HG03064 (cell line): Measurements from ENCODE around the gene DNAAF8.

ENCODE experiments used
- ATAC-seq: cut with Tn5 transposase; IDR thresholded peaks from one replicate; pipeline ENCODE4 v1.9.1; 2021; ENCODE audit warnings: low read depth; ENCODE audit not compliant: unreplicated experiment

DNAAF8 gene

DNA sequence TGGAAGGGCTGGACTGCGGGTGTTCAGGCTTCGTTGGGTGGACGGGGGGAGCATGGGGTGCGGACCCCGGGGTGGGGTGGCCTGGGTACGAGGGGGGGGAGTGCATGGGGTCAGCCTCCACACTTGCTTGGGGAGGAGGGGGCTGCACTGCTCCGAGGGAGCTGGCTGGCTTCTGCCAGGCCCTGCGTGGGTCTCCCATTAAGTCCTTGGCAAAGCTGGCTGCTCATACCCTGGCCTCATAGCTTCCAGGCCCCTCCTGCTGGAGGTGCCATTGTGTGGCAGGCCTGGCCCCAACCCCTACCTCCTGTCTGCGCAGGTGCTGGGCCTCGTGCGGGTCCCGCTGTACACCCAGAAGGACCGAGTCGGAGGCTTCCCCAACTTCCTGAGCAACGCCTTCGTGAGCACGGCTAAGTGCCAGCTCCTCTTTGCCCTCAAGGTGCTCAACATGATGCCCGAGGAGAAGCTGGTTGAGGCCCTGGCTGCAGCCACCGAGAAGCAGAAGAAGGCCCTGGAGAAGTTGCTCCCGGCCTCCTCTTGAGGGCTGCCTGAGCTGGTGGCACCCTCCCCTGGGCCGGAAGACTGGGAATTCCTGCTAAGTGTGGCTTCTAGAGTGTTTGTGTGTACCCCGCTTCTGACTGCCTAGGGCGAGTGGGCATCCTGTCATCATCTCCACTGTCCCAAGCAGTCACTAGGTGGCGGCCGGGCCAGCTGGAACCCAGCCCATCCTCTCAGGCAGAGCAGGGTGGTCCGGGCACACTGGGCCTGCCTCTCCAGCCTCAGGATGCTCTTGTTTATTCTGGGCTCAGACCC is 39.5 kb upstream of the DNAAF8 start:
- ATAC-seq: no peak

DNA sequence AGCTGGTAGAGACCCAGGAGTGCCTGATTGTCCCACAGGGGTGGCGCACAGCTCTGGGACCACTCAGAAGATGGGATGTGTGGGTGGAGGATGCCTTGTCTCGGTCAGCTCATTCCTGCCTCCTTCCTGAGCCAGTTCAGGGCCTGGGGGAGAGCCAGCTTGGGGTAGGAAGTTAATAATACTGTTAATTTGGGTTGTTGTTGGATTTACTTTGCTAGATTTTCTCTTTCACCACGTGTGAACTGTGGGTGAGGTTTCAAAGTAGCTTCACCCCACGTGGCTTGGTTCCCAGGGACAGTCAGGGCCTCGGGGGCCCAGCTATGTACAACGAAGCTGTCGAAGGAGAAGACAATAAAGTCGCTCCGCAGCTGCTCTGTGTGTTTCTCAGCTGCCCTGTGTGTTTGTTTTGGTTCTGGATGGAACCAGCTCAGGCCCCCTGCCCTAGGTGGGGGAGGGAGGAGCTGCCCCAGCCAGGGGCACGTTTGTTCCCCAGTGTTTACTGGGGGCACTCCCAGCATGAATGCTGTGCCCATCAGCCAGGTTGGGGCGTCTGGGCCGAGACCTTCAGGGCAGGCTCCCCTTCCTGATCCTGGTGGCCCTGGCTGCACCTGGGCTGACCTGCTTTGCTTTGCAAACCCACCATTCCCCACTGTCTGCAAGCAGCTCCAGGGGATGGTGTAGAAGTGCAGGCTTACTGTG is 38.7 kb upstream of the DNAAF8 start:
- ATAC-seq: no peak

- no peak for ATAC-seq
These were observed 38.0 kb upstream of the DNAAF8 start for GRCh38 chr16:4696172-4696904.

DNA sequence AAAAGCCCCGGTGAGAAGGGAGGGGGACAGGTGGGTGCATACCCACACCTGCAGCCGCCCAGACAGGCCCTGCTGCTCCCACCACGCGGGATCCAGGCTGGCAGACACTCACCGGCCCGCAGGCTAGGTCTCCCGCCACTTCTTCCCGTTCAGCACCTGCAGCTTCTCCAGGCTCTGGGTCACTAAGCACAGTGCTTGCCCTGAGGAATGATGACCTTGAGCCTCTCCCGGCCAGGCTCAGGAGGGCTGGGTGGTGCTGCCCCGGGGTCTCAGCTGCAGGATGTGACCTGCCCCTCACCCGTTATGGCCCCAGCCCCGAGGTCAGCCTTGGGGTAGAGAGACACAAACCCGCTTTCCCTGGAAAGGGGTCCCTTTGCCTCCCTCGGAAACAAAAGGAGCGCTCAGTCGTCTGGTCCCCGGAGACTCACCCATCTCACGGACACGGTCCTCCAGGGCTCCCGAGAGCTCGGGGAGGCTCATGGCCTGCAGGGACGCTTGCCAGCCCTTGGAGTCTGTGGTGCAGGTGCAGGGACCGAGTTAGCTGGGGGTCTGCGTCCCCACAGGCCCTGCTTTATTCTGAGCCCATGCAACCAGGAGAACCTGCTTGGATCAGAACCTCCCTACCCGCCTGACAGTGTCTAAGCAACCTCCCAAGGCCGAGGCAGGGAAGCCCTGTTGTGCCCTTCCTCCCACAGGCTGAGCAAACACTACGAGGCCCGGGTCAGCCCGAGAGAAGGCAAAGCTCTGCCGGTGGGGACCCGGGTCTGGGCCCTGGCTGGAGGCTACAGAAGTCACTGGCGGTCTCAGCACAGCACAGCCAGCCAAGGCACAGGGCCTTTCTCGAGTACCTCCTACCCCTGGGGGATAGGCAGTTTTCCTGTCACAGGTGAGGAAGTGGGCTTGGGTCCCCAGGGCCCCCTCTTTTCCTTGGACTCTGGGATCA is 37.2 kb upstream of the DNAAF8 start:
- ATAC-seq: no peak

- ATAC-seq: no peak
These were observed 36.5 kb upstream of the DNAAF8 start for GRCh38 chr16:4697848-4698291.

DNA sequence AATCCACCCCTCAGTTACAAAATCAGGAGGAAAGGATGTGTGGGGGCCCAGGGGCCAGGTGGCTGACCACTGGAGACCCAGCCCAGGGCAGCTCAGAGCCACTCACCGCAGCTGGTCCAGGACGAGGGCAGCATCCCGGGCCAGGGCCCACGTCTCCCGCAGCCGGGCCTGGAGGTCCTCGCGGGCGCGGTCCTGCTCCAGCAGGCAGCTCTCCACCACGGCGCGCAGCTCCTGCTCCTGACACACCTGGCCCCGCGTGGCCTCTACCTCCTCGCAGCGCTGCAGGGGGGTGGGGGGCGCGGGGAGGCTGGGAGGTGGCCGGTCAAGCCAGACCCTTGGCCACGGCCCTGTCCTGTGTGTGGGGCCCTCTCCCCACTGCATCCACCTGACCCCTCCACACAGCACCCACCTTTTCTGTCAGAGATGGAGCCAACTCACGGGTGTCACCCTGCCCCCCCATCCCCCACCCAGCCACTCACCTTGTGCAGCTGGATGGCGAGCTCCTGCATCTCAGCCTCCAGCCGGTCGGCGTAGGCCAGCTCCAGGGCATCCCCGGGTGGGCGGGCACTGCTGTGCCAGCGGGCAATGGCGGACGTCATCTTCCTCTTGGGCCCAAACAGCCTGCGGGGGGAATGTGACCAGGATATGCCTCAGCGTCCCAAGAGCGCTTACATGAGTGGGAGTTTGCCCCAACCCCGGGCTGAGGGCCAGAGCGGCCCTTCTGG is 35.9 kb upstream of the DNAAF8 start:
- ATAC-seq: no peak

DNA sequence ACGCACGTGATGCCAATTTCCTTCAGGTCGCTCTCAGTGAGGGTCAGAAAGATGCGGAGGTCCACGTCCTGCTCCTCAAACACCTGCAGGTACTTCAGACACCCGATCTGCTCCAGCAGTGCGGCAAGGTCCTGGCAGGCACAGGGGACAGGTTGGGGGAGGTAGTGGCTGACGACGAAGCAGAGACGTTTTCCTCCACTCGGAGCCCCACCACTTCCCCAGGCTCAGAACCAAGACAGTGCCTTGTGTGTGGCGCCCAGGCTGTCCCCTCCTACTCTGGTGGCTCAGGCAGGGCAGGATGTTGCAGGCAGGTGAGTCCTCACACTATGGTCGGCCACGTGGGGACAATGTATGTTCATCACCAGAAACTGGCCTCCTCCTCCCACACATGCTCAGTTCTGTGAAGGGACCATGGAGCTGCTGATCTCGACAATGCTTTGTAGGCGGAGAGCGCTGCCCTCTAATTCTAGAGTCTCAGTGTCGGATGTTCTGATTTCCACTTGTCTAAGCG is 35.2 kb upstream of the DNAAF8 start:
- no peak for ATAC-seq

GRCh38 chr16:4700380-4700996 is 33.8 kb upstream of the DNAAF8 start:
- ATAC-seq: no peak

GRCh38 chr16:4700997-4701743 is 33.2 kb upstream of the DNAAF8 start:
- no peak for ATAC-seq

DNA sequence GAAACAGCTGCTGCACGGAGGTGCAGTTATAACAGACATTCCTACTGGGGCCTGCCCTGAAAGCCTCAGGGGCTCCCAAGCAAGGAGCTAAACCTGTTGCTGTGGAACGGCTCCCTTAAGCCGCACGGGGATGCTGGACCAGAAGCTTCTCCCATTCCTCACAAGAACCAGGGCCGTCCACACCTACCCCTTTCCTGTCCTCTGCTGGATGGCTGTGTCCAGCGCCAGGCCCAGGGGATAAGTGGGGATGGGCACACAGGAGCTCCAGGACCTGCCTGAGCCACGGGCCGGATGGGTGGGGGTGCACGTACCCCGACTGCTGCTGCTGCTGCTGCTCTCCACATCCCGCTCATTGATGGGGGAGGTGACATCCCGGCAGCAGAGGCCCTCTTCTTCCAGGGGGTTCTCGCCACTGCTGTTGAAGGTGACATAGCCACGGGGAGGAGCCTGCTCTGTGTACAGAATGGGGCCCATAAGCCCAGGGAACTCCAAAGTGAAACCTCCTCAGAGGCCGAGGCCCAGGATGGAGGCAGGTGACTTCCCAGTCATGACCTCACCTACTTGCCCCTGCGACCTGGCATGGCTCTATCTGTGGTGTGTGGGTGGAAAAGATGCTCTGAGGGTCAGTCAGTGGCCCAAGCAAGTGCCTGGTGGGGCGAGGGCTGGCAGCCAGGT is 32.4 kb upstream of the DNAAF8 start:
- ATAC-seq: no peak

DNA sequence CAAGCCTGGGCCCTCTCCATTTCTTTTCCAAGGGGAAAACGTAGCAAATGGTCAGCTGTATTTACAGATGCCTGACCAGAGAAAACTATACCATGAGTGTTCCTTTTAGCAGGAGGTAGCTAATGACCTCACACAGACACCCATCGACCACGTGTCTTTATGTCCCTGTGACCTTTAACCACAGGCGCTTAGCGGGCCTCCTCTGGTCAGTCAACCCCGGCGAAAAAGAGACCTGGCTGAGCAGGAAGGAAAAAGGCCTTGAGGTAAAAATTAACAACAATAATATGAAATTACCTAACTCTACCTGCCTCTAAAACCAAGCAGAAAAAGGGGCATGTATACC is 31.9 kb upstream of the DNAAF8 start:
- no peak for ATAC-seq

- no peak for ATAC-seq
These were observed 30.4 kb upstream of the DNAAF8 start for GRCh38 chr16:4703906-4704305.

DNA sequence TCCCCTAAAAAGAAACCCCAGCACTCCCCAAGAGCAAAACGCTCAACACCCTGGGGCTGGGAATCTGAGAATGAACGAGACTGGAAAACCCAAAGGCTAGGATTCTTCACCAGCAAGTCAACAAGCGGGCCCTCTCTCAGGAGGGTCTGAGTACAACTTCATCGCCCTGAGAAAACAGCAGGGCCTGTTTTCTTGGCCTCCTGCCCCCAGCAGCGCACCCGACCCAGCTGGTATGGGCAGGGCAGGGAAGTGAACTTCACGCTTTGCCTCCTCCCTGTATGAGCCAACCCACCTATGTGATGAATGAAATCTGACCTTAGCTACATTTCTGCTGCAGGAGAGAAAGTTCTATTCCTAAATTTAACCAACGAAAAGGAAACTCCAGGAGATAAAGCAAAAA is 29.8 kb upstream of the DNAAF8 start:
- no peak for ATAC-seq

- ATAC-seq: no peak
These were observed 29.4 kb upstream of the DNAAF8 start for GRCh38 chr16:4704913-4705312.

DNA sequence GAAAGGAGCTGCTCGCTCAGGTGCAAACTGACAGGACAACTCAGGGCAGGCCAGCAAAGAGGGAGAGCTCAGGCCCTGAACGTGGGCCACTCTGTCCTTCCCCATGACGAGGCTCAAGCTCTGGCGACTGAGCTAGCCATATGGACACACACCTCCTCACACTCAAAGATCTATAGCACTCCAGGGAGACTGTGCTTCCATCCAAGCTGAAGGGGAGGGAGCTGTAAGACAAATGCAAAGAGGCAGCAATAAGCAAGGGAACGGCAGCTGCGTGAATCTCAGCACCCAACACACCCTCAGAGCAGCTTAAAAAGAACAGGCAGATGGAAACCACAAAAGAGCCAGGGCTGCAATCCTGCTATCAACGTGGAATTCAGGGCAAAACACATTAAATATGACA is 27.5 kb upstream of the DNAAF8 start:
- no peak for ATAC-seq

- ATAC-seq: no peak
These were observed 24.9 kb upstream of the DNAAF8 start for GRCh38 chr16:4709481-4709880.

- no peak for ATAC-seq
These were observed 20.5 kb upstream of the DNAAF8 start for GRCh38 chr16:4713663-4714501.
